ENCODE measurements around the gene SYDE1.

SYDE1 gene

DNA sequence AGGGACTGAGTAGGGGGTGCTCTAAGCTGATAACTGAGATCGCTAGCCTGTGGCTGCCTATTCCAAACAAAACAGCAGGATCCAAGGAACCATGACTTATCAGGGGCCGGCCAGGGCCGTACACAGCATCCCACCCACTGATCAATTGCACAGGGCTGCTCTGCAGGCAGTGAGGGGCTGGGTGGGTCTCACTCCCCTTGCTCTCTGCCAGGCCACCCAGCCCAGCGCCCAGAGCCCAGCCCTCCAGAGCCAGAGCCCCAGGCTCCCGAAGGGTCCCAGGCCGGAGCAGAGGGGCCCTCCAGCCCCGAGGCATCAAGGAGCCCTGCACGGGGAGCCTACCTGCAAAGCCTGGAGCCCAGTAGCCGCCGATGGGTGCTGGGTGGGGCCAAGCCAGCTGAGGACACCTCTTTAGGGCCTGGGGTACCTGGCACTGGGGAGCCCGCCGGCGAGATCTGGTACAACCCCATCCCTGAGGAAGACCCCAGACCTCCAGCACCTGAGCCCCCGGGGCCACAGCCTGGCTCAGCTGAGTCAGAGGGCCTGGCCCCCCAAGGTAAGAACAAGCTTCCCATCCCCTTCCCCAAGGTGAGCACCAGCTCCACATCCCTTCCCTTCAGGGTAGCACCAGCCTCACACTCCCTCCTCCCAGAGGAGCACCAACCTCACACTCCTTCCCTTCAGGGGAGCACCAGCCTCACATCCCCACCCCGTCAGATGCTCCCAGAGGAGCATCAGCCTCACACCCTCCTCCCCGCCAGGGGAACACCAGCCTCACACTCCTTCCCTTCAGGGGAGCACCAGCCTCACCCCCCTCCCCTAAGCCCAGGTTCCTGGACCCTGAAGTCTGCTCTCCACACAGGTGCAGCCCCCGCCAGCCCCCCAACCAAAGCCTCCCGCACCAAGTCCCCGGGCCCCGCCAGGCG lies 1.9 kb downstream of the SYDE1 start:
- Histone ChIP-seq H3F3A (ENCODE audit: low read depth) (no peaks in the 10 kb centered on the region), H3K4me2 (ENCODE audit: low read depth, low read length, poor library complexity, severe bottlenecking) (no peak overlapping the region), H3K9me2 (replicated peaks; ENCODE audit: low read depth, low read length) (no peaks in the 10 kb centered on the region), H3K4me1 (ENCODE audit: insufficient read depth, low read length, poor library complexity, severe bottlenecking) (peaks cover 4% of the 10 kb centered on the region), H3K9me3 (ENCODE audit: insufficient read depth, low read depth, low read length) (peaks cover 8% of the 10 kb centered on the region; the same call in 1 of the 2 replicates), H3K4me3 (ENCODE audit: low read length, poor library complexity, severe bottlenecking) (no peak overlapping the region), H4K20me1 (ENCODE audit: insufficient read depth, low read length, poor library complexity, severe bottlenecking) (no peaks in the 10 kb centered on the region), H3K36me3 (ENCODE audit: insufficient read depth, low read length) (no peaks in the 10 kb centered on the region), H3K9ac (ENCODE audit: low read depth, low read length, poor library complexity, severe bottlenecking) (no peak overlapping the region), H2AFZ (ENCODE audit: low read length) (no peak overlapping the region), H3K27me3 (ENCODE audit: insufficient read depth, low read length, poor library complexity, severe bottlenecking) (no peaks in the 10 kb centered on the region), H3K79me2 (ENCODE audit: insufficient read depth, low read length) (no peaks in the 10 kb centered on the region)
- TF ChIP-seq, protein P1, sequence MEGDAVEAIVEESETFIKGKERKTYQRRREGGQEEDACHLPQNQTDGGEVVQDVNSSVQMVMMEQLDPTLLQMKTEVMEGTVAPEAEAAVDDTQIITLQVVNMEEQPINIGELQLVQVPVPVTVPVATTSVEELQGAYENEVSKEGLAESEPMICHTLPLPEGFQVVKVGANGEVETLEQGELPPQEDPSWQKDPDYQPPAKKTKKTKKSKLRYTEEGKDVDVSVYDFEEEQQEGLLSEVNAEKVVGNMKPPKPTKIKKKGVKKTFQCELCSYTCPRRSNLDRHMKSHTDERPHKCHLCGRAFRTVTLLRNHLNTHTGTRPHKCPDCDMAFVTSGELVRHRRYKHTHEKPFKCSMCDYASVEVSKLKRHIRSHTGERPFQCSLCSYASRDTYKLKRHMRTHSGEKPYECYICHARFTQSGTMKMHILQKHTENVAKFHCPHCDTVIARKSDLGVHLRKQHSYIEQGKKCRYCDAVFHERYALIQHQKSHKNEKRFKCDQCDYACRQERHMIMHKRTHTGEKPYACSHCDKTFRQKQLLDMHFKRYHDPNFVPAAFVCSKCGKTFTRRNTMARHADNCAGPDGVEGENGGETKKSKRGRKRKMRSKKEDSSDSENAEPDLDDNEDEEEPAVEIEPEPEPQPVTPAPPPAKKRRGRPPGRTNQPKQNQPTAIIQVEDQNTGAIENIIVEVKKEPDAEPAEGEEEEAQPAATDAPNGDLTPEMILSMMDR (conservative IDR thresholded peaks at IDR 0.05; ENCODE audit: low read length): no peak
- TF ChIP-seq EZH2phosphoT487 (IDR thresholded peaks at IDR 0.05; ENCODE audit: borderline replicate concordance): no peak

GRCh38 chr19:15109768-15110417 lies 2.7 kb downstream of the SYDE1 start:
- Histone ChIP-seq H3K4me2 (ENCODE audit: low read depth, low read length, poor library complexity, severe bottlenecking) (no peak overlapping the region), H3K9me3 (ENCODE audit: insufficient read depth, low read depth, low read length) (no peaks in the 10 kb centered on the region), H3K4me3 (ENCODE audit: low read length, poor library complexity, severe bottlenecking) (no peak overlapping the region), H3K27me3 (ENCODE audit: insufficient read depth, low read length, poor library complexity, severe bottlenecking) (no peaks in the 10 kb centered on the region), H3K36me3 (ENCODE audit: insufficient read depth, low read length) (peaks cover 3% of the 10 kb centered on the region; the same call in 1 of the 2 replicates), H4K20me1 (ENCODE audit: insufficient read depth, low read length, poor library complexity, severe bottlenecking) (no peaks in the 10 kb centered on the region), H3K9me2 (replicated peaks; ENCODE audit: low read depth, low read length) (no peaks in the 10 kb centered on the region), H2AFZ (ENCODE audit: low read length) (no peak overlapping the region), H3K9ac (ENCODE audit: low read depth, low read length, poor library complexity, severe bottlenecking) (no peak overlapping the region), H3K4me1 (ENCODE audit: insufficient read depth, low read length, poor library complexity, severe bottlenecking) (peaks cover 4% of the 10 kb centered on the region), H3F3A (ENCODE audit: low read depth) (no peaks in the 10 kb centered on the region), H3K79me2 (ENCODE audit: insufficient read depth, low read length) (no peaks in the 10 kb centered on the region)
- no peak for TF ChIP-seq EZH2phosphoT487 (IDR thresholded peaks at IDR 0.05; ENCODE audit: borderline replicate concordance)
- TF ChIP-seq, protein P1 (conservative IDR thresholded peaks at IDR 0.05; ENCODE audit: low read length): no peak

GRCh38 chr19:15110418-15110815 lies 3.2 kb downstream of the SYDE1 start:
- H3F3A ChIP-seq (ENCODE audit: low read depth): no peaks in the 10 kb centered on the region
- no peak overlapping the region for H2AFZ ChIP-seq (ENCODE audit: low read length)
- no peaks in the 10 kb centered on the region for H3K27me3 ChIP-seq (ENCODE audit: insufficient read depth, low read length, poor library complexity, severe bottlenecking)
- H3K4me2 ChIP-seq (ENCODE audit: low read depth, low read length, poor library complexity, severe bottlenecking): no peak overlapping the region
- no peaks in the 10 kb centered on the region for H3K79me2 ChIP-seq (ENCODE audit: insufficient read depth, low read length)
- H3K4me3 ChIP-seq (ENCODE audit: low read length, poor library complexity, severe bottlenecking): no peak overlapping the region
- no peak for TF ChIP-seq EZH2phosphoT487 (IDR thresholded peaks at IDR 0.05; ENCODE audit: borderline replicate concordance)
- TF ChIP-seq, protein P1 (conservative IDR thresholded peaks at IDR 0.05; ENCODE audit: low read length): no peak
- no peaks in the 10 kb centered on the region for H3K9me2 ChIP-seq (replicated peaks; ENCODE audit: low read depth, low read length)
- H3K4me1 ChIP-seq (ENCODE audit: insufficient read depth, low read length, poor library complexity, severe bottlenecking): peaks cover 4% of the 10 kb centered on the region
- no peaks in the 10 kb centered on the region for H3K9me3 ChIP-seq (ENCODE audit: insufficient read depth, low read depth, low read length)
- no peak overlapping the region for H3K9ac ChIP-seq (ENCODE audit: low read depth, low read length, poor library complexity, severe bottlenecking)
- H3K36me3 ChIP-seq (ENCODE audit: insufficient read depth, low read length): peaks cover 8% of the 10 kb centered on the region; the same call in 1 of the 2 replicates
- H4K20me1 ChIP-seq (ENCODE audit: insufficient read depth, low read length, poor library complexity, severe bottlenecking): no peaks in the 10 kb centered on the region

Measured in Loucy (cell line).